GM19240 (cell line): ENCODE data around the gene USPL1.
"Not testable (repeated sequence)": the region's sequence is repeated elsewhere in the genome, so short reads cannot be mapped to it uniquely, and the experiment has no call there.

Experiments
- DNase-seq: peaks from one replicate; pipeline ENCODE4 v3.0.0; 2011; ENCODE audit warnings: low spot score; ENCODE audit not compliant: insufficient read length

The USPL1 gene

DNA sequence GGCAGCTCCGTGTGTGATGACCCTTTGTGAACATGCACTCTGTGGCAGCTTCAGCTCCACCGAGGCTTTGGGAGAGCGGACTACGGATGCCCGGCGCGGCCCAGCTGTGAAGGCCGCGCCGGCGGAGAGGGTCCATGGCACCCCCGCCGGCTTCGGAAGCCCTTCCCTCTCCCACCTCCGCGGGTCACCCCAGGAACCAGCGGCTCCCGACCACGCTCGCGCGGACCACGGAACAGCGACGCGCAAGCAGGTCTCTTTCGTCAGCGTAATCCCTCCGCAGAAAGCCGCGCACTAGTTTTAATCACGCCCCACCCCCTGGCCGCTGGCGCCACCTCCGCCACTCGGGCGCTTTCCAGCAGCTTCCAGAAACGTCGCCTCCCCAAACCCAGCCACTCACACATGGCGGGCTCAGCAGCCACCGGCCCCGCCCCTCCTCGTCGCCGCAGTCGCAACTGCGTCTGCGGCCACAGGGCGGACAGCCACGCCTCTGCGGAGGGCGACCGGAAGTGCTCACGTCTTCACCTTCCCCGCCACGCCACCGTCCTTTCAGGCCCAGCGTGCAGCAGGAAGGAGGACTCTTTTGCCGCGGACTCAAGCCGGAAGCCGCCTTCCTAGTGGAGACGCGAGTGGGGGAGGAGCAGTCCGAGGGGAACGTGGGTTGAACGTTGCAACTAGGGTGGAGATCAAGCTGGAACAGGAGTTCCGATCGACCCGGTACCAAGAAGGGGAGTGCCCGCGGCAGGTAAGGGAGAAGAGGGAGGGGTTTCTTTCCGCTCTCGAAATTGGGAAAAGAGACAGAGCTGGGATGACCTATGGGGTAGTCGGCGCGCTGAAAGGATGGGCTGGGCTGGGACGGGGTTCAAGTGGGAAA lies at the start of gene USPL1:
TSS of gene USPL1 (plus strand) at position 606 of the 871 bp plus-strand sequence. CDS start 3,221 bp downstream, outside the sequence.
- peak; percentile 69 for DNase-seq

DNA sequence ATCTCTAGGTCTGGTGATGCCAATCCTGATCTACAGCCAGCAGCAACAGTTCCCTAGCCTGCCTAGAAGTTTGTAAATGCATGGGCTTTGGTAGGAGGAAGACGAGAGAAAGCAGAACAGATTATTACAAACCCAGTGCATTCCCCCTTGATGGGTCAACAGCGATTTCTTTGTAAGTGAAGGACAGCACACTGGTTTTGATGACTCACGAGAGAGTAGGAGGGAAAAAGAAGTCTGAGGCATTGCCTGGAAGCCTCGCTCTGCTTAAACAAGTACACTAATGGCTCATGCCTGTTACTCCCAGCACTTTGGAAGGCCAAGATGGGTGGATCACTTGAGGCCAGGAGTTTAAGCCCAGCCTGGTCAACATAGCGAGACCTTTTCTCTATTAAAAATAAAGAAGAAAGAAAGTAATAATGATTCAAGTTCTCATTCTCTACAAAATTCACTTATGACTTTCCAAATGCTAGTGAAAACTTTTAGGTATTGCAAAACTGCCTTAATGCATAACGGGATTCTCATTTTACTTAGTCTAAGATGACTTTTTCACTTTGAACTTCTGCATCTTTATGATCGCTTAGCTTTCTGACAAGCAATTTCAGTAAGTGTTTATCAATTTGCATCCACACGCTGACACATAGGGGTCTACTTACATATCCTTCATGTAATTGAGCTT lies 47.7 kb upstream of the USPL1 start:
- no peak for DNase-seq

DNA sequence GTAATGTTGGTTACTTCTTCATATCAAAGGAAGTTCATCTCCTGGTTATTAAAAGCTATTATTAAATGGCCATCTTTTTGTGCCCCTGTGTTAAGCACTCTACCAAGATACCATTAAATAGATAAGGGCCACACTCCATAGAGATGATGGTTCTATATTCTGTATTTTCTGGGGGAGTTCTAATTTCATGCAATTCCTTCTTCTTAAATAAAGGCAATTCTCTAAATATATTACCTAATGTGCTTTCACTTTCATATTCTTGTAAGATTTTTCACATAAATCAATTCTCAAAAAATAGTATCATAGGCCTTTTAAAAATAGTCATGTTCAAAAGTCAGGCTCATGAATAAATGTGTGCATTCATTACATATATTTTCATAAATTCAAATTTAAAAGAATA lies 47.0 kb upstream of the USPL1 start:
- DNase-seq, result no peak

DNA sequence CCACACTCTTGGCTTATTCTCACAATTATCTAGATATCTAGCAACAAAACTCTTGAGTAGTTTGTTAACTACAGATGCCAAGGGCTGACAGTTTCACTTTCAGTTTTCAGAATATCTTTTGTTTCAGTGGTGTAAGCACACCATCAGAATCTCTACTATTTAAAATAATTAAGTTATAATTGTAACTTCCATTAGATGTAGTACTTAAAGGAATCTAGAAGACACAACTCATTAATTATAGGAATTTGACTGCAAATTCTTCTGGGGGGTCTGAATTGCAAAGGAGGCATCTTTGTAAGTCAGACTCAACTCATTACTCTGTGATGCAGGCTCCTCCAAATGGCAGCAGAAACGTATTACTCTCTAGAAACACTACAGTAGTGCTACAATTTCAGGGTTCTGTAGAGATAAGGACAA lies 44.9 kb upstream of the USPL1 start:
- DNase-seq, result no peak

DNA sequence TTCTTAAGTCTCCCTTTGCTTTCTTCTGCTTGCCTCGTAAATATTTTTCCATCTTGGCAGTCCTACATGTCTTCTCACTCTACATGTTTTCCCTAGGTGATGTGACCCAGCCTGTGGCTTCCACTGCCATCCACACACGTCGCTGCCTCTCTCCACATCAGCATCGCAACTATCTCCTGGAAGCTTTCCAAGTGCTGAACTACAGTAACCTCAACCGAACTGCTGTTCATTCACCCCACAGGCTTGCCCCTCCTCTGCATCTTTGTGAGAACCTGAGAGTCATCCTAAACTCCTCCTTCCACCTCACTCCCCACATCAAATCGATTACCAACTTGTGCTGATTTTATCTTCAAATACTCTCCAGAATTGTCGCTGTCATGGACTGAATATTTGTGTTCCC lies 41.2 kb upstream of the USPL1 start:
- no peak for DNase-seq

DNA sequence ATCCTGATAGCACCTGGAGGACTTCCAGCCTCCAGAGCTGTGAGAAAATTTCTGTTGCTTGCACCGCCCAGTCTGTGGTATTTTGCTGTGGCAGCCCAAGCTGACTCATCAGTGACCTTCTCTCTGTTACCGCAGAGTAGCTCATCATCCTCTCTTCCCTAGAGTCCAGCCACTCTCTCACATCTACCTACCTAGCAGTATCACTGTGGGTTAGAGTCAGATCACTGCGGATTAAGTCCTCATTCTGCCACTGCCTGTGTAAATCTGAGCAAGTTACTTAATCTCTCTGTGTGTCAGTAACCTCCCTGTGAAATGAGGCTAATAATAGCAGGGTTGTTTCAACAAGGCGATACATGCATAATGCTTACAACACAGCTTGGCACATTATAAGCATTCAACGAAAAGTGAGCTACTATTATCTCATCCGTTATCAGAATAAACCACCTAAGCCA lies 40.3 kb upstream of the USPL1 start:
- peak; percentile 15 for DNase-seq

DNA sequence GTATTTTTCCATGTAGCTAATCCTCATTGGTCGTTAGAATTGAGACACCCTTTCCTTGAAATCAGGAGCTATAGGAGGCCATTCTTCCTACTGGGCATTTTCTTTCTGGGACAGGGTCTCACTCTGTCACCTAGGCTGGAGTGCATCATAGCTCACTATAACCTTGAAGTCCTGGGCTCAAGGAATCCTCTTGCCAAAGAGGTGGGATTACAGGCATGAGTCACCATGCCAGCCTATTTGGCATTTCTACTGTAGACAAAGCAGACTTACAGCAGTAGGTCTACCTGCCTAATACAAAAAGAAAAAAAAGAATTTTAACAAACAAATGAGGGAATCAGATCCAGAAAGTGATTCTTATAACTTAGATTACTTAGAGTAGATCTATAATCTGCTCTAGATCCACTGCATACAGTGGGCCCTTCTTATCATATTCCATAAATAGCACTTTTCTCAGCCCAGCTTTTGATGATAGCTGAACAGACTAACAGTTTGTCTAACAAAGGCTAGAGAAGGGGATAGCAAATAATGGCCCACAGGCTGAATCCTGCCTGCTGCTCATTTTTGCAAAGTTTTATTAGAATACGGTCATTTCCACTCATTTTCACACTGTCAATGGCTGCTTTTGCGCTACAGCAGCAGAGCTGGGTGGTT lies 36.7 kb upstream of the USPL1 start:
- DNase-seq, result no peak

DNA sequence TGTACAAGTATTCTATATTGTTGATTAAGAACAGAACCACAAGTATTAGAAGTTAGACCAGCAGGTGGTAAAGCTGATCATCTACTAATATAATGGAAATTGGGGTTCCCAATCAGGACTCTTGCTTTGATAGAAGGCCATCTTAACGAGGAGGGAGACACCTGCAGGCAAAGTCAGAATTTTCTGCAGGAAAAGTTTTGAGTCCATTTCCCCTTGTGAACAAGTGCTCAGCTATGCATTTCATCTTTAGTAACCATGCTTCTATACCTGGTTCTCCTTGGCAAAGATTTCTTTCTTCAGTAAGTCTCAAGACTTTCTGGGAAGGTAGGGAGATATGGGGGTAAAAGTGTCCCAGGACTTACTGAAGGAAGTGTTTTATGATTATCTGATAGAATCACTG lies 36.1 kb upstream of the USPL1 start:
- DNase-seq, result no peak

DNA sequence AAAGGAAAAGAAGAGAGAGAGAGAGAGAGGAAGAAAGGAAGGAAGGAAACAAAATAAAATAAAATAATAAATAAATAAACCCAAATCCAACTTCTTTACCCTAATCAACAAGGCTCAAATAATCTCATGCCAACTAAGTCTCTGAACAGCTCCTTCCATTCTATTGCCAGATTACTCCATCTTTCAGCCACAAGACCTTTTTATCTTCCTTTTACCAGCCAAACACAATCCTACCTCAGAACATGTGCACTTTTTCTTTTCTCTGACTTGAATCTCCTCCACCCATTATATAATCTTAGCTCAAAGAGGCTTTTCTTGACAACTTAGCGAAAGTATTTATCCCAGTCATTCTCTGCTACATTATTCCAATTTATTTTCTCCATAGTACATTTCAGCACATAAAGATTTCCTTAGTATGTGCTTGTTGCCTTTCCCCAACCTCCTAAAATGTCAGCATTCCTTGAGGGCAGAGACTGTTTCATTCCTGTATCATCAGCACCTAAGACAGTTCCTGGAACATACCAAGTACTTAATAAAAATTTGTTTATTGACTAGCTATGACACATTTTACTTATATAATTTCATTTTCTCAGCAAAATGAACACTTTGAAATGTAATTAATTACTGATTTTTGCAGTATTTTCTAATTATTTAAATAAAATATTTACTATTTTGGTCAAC lies 33.5 kb upstream of the USPL1 start:
- no peak for DNase-seq

DNA sequence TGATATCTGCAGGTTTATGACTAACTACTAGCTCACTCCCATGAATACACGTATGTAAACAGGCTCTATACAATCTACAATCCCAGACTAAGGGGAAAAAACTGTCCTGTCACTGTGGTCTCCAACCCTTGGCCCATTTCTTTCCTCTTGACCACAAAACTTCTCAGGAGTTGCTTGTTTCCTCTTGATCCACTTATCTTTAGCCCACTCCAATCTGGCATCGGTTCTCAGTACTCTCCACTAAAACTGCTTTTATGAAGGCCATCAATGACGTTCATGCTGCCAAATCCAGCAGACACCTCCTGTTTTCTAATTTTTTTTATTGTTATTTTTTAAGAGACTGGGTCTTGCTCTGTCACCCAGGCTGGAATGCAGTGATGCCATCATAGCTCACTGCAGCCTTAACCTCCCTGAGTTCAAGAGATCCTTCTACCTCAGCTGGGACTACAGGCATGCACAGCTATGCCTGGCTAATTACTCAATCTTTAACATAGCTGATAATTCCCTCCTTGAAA lies 31.9 kb upstream of the USPL1 start:
- no peak for DNase-seq

DNA sequence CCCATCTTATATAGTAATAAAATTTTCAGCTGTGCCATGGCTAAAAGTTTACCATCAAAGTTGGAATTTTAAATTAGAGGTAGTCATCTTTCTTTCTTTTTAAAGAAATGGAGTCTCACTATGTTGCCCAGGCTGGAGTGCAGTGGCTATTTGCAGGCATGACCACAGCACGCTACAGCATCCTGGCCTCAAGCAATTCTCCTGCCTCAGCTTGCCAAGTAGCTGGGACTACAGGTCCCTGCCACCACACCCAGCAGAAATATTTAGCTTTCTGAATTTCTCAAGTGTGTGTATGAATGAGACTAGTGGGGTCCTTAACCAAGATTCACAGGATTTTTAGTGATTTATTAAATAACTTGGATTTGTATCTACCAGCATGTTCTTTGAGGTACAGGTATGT lies 30.5 kb upstream of the USPL1 start:
- DNase-seq, result no peak

DNA sequence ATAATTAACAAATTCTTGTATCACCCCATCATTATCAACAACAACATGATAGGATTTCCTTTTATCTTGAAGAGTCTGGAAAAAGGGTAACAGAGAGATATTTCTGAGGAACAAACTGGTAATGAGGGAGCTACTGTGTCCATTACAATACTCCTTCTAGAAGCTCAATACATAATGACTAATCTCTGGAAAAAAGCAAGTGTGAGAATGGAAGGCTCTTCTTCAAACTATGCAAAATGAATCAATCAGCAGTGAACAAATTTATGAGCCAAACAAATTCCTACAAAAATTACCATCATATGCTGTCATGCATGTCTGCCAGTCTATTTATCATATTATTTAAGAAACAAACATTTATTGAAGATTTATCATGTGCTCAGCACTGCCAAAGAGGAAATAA lies 30.0 kb upstream of the USPL1 start:
- no peak for DNase-seq

DNA sequence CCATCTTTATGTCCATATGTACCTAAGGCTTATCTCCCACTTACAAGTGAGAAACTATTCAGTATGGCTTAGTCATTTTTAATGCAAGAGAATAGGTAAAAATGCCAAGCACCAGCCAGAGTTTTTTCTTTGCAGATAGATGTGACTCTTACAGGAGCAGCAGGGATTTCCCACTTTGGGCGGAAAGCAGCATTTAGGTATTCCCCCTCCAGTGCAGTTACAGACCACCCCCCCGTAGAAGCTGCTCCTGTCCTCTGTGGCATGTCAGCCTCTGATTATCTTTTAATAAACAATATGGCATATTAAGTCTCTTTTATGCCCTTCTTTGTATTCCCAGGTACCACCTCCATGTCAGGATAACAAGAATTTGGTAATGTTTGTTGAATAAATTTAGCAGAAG lies 24.7 kb upstream of the USPL1 start:
- no peak for DNase-seq

DNA sequence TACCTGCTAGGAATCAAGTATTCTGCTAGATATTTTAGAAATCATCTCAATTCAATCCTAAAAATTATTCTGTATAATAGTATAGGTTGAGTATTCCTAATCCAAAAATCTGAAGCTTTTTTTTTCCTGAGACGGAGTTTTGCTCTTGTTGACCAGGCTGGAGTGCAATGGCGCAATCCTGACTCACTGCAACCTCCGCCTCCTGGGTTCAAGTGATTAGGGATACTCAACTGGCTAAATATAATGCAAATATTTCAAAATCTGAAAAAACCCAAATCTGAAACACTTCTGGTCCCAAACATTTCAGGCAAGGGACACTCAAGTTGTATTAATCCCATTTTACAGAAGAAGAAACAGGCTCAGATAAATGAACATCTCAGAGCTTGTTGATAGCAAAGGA lies 17.2 kb upstream of the USPL1 start:
- no peak for DNase-seq

DNA sequence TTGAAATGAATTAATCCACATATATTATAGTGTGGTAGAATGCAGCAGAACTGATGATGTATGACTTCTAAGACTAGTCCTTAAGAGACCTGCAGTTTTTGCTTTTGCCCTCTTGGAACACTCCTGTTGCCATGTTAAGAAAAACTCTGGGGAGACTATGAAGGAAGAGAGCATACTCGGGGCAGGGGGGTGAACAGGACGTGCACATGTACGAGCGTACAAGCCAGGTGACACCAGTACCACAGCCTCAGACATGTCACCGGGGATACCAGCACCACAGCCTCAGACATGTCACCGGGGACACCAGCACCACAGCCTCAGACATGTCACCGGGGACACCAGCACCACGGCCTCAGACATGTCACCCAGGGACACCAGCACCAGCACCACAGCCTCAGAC lies 15.9 kb upstream of the USPL1 start:
- DNase-seq, result no peak

DNA sequence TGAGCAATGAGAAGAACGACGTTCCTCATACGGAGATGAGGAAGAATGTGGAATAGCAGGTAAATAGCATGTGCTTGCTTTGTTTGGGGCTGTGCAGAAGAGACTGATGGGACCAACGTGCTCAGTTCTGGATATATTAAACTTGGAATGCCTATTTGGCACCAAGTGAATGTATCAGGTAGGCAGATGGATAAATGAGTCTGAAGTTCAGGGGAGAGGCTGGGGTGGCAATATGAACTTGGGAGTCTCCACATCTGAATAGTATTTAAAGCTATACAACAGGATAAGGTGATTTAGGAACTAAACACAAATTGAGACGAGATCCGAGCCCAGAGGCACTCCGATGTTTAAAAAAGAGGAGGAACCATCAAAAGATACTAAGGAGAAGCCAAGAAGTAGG lies 12.7 kb upstream of the USPL1 start:
- no peak for DNase-seq

DNA sequence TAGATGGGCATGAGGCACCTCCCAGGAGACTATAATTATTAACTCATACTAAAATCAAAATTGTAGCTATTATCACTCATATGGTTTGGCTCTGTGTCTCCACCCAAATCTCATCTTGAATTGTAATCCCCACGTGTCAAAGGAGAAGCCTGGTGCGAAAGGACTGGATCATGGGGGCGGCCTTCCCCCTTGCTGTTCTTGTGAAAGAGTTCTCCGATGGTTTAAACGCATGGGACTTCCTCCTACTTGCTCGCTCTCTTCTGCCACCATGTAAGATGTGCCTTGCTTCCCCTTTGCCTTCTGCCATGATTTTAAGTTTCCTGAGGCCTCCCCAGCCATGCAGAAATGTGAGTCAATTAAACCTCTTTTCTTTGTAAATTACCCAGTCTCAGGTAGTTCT lies 10.5 kb upstream of the USPL1 start:
- DNase-seq, result not testable (repeated sequence)

DNA sequence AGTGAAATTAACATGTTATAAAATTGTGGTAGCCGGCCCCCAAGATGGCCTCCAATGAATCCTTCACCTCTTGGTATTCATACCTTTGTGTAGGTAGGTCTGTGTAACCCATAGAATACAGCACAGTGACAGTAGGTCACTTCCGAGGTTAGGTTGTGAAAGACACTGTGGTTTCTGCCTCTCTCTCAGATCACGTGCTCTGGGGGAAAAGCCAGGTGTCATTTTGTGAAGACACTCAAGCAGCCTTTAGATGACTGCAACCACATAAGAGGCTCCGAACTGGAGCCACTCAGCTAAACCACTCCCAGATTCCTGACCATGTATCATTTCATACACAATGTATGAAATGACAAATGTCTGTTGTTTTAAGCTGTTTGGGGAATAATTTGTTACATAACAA lies 9.8 kb upstream of the USPL1 start:
- peak; percentile 57 for DNase-seq

DNA sequence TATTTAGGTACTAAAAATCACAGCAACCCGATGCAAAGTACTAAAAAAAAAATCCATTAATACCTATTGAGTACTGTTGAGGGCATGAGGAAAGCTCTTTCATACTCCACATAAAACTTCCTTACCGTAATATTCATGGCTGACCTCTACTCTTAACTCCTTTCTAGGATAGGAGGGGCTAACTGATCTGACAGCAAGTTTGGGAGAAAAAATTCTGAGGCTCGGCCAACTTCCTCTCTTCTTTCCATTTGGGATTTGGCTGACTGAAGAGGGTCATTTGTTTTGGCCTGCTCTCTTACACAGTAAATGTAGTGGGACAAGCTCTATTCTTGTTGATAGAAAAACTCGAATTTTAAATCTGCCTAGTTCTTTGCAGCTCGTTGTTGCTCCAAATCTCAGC lies 9.4 kb upstream of the USPL1 start:
- no peak for DNase-seq

DNA sequence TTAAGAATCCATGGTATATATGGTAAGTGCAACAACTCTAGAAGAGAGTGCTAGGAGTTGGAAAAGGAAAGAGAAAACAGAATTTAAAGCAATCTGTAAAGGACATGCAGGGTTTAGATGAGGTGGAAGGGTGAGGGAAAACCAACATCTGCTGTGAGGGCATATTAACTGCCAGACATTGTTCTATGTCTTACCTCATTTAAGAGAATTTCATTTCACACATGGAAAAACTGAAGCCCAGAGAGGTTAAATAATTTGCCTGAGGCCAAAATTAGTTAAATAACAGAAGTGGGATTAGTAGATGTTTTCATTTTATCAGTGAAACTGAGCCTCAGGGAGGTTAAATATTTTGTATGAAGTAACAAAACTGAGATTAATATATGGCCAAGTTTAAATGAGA lies 7.4 kb upstream of the USPL1 start:
- no peak for DNase-seq

DNA sequence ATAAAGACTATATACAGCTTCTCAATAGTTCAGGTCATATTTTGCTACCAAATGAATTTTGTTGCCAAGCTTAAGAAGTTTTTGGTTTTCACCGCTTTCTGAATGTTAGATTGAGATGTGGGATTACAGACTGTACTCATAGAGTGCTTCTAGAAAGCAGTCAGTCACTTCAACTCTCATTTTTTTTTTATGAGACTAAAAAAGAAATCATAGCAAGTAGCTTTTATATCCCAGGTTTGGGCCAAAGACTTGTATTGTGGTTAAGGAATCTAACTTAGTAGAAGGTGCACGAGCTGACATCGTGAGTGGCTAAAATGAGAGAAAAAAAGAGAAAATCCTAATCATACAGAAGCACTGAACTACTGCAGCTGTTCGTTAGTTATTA lies 2.2 kb upstream of the USPL1 start:
- DNase-seq, result no peak
